NCI-H2196 (cell line): ENCODE measurements around the gene FBXO42.

Experiments used
- DNase-seq: peaks from one replicate; lab custom pipeline; 2025; ENCODE audit not compliant: unreplicated experiment; lab: John Stamatoyannopoulos, UW

The FBXO42 gene

DNA sequence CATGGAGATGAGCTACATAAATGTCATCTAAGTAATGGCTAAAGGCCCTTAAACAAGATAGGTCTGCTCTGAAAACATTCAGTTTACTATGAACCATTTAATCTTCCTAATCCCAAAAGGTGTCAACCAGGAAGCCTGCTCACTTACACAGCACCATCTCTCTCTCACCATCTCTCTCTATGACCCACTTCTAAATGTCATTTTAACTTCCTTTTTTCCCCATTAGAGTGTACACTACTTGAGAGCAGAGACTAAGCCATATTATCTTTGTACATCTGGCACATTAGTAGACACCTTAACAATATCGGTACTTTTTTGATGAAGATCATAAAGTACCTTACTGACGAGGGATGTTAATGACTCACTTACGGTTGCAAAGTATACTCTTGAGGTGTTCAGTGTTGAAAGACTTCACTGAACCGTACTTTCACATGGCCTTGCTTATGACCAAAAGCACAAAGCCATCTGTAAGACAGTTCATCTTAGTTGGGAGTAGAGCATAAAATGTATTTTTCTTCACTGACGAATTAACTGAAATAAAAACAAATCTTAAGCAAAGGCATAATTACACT lies 25.4 kb downstream of the FBXO42 start:
- no peak for DNase-seq

DNA sequence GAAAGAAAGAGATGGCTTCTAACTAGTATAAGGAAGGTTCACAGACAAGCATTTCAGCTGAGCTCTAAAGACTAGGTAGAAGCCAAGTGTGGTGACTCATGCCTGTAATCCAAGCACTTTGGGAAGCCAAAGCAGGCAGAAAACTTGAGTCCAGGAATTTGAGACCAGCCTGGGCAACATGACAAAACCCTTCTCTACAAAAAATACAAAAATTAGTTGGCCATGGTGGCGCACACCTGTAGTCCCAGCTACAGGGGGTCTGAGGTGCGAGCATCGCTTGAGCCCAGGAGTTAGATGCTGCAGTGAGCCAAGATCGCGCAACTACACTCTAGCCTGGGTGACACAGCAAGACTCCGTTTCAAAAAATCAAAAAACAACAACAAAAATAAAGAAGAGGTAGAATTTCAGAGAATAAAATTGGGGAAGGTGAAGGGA lies 27.8 kb downstream of the FBXO42 start:
- peak; percentile 56 for DNase-seq

DNA sequence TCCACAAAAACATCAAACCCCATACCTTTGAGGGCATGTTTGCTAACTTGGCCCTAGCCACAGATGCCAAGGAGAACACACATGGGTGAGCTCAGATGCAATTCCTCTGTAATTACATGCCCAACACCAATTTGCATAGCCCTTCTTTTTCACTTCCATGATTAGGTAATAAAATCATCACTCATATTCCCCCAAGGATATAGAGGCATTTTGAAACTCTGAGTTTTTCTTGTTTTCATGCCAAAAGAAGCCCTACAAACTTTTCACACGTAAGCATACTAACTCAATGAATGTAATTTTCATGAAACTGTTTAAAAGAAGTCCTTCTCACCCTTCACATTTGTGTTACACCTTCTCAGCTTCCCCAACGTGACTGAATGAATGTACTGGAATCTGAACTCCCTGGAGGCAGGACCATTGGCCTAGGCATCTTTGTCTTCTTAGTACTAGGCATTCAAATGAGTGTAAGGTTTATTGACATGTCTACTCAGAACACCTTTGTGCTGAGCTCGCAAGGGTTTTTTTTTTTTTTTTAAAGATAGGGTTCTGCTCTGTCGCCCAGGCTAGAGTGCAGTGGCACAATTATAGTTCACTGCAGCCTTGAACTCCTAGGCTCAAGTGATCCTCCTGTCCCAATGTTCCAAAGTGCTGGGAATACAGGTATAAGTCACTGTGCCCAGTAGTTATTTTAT lies 31.0 kb downstream of the FBXO42 start:
- no peak for DNase-seq

DNA sequence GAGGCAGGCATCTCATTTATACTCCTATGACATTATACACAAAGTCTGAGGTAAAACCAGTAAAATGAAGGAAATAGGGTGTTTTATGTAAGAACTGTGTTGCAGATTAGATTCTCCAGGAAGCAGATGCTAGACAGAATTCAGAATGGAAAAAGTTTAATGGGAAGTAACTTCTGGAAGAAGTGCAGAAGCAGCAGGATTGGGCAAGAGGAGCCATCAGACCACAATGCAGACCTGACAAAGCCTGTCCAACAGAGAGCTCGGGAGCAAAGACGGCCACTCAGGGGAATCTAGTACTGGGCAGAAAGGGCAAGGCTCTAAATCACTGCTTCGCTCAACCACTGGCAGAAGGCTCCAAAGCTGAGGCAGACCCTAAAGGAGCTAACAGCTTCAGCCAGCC lies 33.7 kb downstream of the FBXO42 start:
- no peak for DNase-seq

DNA sequence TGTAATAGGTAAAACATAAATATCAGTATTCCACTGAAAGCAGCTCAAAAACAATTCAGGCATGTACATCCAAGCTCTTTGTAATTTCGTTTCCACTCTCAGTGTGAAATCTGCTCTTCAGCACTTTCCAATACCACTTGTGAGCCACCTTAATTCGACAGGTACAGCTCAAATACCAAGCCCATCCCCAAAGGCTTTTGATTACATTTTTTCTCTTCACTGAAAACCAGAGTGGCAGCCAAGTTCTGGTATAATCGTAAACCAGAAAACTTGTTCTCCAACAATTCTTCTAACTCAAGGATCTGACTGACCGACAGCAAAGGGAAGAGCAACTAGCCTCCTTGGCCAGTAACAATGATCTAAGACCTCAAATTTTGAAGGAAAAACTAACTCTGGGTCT lies 36.8 kb downstream of the FBXO42 start:
- DNase-seq: no peak

DNA sequence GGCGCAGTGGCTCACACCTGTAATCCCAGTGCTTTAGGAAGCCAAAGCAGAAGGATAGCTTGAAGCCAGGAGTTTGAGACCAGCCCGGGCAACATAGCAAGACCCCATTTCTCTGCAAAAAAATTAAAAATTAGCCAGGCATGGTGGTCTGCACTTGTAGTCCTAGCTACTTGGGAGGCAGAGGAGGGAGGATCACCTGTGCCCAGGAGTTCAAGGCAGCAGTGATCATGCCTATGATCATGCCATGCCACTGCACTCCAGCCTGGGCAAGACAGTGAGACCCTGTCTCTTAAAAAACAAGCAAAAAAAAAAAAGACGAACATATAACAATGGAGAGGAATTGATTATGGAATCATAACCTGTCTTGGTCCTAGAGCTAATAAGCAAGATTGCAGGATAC lies 45.1 kb downstream of the FBXO42 start:
- DNase-seq: no peak

DNA sequence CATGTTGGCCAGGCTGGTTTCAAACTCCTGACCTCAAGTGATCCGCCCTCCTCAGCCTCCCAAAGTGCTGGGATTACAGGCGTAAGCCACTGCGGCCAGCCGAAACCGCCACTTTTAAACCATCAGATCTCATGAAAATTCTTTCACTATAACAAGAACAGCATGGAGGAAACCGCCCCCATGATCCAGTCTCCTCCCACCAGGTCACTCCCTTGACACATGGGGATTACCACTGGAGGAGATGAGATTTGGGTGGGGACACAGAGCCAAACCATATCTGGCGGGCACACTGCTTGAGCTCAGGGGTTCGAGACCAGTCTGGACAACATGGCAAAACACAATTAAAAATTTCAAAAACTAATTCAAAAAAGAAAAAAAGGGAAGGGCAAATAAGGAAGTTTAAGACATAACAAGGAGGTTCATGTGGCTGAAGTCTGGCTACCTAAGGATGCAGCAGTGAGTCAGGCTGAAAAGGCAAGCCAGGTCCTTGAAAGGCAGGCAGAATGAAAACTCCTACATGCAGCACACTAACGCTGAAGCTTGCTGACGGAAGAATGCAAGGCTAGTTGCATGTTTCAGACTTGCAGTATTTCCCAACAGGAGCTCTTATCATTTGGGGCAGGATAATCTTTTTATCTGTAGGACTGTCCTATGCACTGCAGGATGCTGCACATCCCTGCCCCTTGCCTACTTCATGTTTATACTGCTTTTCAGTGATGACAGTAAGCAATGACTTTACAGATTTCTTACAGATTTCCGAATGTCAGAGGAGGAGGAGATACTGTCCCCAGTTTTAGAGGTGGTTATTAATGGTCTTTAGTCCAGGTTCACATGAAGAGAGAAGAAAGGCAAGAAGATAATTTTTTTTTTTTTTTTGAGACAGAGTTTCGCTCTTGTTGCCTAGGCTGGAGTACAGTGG lies 49.3 kb downstream of the FBXO42 start:
- DNase-seq: no peak

DNA sequence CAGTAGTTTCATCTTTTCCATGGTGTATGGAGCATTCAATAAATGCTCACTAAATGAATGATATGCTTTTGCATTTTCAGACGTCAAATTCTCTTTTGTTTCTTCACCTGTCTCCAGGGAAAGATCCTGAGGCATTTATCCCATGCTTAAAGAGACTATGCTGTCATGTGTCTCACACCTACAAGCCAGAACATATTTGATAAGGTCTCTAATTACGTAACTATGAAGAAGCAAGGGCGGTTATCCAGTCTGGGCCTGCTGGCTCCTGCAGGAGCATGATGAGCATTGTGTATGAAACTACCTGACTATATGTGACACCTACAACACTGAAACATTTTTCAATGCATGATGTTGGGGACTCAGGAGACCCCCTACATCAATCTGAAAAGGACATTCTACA lies 51.8 kb downstream of the FBXO42 start:
- DNase-seq: peak; percentile 8

DNA sequence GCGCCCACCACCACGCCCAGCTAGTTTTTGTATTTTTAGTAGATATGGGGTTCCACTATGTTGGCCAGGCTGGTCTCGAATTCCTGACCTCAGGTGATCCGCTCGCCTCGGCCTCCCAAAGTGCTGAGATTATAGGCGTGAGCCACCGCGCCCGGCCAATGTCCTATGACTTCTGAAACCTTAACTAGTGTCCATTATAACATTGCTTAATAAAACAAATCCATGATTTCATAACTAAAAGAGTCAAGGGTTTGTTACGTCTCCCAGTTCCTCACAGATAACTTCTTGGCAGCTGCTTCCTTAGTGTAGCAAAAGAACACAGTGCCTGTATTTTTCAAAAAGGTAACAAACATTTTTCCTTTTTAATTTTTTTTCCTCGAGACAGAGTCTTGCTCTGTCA lies 53.6 kb downstream of the FBXO42 start:
- no peak for DNase-seq

DNA sequence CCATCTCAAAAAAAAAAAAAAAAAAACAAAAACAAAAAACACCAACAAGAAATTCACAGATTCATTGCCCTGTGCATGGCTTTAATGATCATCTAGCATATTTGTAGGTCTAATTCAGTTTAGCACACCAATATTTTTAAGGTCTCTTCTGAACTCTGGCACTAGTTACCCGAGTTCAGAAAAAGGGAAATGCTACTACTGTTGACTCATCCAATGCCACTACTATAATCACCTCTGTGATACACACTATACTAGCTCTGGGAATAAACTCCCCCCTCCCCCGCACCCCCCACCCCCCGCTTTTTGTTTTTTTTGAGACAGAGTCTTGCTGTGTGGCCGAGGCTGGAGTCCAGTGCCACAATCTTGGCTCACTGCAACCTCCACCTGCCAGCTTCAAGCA lies 55.6 kb downstream of the FBXO42 start:
- DNase-seq: no peak

DNA sequence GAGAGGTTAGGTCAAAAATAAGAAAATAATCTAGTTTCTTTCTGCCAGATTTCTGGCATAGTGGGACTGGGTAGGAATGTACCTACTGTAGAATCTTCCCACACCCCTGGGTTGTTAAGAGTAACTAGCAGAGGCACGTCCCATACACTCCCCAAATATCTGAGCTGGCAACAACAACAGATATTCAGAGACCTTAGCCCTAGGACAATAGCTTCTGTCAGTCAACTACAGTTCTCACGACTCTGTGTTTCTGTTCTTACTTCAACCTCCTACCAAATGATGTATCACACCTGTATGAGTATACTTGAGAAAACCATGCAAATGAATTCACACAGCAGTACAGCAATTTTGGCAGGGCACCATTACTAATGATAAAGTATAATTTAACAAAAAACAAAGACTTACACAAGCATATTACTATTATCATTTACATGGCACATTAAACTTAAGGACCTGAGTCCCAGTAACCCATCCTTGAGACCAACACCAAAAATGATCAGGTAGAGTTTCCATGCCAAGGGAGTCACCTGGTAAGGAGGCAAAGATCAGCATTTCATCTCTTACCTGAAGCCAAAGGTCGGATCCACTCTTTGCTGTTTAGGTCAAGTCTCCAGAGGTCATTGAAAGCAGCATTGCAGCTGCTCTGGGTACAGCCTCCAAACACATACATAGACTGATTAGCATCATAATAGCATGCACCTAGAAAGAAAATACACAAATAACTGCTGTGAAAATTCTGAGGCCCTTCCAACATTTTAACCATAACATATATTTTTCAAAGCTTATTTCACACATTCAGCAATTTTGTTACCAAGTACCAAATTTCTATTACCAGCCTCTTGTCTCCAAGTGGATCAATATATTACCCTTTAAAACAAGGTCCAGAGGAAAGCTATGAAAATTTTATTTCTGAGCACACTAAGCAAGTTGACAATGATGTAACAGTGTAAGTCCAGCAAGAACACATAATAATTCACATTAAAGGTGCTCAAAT lies 57.8 kb downstream of the FBXO42 start:
- no peak for DNase-seq

DNA sequence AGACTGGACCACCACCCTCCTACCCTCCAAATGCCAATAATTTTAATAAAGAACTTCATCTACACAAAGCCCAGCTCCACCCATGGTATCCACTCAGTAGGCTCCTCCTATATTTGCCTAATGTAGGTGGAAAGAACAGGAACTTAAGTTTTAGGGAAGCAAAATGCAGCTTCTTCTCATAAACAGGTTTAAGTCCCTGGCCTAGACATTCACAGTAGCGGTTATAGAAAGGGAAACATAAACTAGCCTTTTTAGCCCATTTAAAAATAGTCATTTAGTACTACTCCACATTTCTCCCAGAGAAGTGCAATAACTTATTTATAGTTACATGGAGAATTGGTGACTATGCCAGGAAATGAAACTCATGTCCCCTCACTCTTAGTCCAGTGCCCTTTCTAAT lies 58.7 kb downstream of the FBXO42 start:
- no peak for DNase-seq

DNA sequence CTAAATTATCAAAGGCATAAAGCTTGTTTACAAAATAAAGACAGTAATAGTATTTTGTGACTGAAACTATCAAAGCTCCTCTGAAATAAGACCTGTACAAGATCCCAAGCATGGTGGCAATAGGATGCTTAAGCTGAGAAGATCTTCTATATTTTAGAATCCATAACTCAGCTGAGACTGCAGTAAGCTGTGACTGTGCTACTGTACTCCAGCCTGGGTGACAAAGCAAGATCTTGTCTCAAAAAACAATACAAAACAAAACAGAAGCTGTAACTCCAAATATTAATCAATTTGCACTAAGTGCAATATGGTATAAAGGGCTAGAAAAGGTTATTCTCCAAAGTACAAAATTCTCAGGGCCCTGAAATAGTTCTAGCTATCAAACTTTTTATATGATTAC lies 59.5 kb downstream of the FBXO42 start:
- DNase-seq: no peak

DNA sequence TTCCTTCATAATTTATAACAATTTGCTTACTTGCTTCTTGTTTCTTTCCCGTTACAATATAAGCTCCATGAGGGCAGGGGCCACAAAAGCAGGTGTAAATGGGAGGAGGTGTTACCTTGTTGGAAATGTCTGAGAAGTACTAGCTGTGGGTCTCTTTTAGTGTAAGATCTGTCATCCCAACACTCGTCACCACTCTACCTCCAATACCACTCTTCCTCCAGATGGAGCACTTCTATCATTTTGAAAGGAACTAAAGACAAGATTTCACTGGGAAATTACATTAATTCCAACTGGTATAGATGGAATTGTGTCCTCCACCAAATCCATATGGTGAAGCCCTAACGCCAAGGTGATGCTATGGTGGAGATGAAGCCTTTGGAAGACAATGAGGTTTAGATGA lies 62.3 kb downstream of the FBXO42 start:
- peak; percentile 6 for DNase-seq

DNA sequence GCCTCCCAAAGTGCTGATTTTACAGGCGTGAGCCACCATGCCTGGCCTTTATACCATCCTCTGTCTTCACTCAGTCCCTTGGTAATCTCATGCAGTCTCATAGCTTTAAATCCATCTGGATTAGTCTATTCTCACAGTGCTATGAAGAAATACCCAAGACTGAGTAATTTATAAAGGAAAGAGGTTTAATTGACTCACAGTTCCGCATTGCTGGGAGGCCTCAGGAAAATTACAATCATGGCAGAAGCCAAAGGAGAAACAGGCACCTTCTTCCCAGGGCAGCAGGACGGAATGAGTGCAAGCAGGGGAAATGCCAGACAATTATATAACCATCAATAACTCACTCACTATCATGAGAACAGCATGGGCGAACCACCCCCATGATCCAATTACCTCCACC lies 66.2 kb downstream of the FBXO42 start:
- DNase-seq: no peak

DNA sequence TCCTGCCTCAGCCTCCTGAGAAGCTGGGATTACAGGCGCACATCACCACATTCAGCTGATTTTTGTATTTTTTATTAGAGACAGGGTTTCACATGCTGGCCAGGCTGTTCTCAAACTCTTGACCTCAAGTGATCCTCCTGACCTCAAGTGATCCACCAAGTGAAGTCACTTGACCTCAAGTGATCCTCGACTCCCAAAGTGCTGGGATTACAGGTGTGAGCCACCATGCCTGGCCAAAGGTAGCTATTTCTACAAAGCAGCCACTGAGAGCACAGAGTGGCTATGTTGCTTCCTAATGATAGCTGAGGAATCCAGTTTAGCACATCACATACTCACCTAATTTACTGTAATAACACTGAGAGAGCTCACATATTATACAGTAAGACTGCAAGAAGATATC lies 70.5 kb downstream of the FBXO42 start:
- DNase-seq: no peak

DNA sequence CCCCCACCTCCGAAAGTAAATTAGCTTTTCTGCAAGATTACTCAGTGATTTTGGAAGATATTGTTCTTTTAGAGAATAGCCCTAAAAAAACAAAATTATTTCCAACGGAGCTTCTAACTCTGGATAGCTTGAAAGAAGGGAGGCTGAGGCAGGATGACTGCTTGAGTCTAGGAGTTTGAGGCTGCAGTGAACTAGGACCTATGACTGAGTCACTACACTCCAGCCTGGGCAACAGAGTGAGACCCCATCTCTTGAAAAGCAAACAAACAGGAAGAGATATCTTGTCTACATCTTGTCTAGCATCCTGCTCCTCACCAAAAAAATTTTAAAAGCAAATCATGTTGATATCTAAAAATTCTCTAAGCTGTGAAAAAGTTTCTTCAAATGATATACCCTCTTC lies 73.1 kb downstream of the FBXO42 start:
- DNase-seq: no peak

DNA sequence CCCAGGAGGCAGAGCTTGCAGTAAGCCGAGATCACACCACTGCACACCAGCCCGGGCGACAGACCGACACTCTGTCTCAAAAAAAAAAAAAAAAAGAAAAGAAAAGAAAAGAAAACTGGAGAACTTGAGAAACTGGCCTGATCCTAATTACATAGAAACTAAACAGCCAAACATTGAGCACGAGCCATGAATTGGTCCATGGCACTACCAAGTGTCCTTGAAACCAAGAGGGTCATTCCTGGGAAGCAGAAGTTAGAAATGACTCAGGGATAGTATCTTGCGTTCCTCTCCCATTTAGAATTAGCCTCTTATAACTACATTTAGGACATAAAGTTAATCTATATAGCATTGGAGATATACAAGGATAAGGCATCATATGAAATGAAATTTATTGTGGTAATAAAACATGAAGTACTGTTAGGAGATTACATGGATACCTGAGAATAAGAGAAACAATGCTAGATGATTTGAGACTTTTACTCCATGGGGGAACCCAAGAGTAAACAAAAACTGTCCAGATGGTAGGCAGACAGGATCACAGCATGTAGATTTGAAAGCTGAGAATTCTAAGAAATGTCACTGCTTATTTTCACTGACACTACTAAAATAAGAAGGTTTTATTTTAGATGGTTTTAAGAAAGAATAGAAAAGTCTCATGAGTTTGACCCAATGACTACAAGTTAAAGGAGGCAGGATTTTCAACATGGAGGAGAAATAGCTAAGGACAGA lies 75.8 kb downstream of the FBXO42 start:
- DNase-seq: no peak

DNA sequence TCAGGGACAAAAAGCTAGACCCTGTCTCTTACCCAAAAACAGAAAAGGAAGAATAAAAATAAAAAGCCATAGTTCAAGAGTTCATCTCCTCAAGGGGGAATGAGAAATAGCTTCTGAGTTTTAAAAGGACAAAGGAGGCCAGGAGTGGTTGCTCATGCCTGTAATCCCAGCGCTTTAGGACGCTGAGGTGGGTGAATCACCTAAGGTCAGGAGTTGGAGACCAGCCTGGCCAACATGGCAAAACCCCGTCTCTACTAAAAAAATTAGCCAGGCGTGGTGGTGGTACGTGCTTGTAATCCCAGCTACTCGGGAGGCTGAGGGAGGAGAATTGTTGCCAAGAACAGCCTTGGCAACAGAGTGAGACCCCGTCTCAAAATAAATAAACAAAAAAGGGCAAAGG lies 76.7 kb downstream of the FBXO42 start:
- no peak for DNase-seq

DNA sequence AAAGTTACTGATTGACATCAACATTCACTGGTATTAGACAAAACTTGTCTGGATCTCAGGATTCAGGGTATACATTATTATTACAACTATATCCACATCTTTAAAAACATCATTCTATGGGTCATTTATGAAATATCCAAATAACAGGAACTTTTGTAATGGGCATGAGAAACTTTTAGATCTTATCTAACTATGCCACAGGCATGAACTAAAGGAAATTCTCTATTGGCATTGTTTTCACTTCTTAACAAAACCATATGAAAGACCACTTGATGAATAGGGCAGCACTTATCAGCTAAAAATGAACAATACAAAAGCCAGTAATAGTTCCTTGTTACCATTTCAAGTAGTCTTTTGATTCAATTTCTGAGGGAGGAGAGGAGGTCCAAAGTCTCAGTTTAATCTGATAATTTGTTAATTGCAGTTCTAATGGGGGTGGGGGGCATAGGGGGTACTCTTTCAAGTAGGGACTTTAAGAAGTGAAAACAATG lies 84.5 kb downstream of the FBXO42 start:
- no peak for DNase-seq
